NCI-H1694 (cell line): ENCODE results near the gene BMPER.

Source experiments
- DNase-seq: peaks from one replicate; lab custom pipeline; 2025; lab: John Stamatoyannopoulos, UW

Gene BMPER

DNA sequence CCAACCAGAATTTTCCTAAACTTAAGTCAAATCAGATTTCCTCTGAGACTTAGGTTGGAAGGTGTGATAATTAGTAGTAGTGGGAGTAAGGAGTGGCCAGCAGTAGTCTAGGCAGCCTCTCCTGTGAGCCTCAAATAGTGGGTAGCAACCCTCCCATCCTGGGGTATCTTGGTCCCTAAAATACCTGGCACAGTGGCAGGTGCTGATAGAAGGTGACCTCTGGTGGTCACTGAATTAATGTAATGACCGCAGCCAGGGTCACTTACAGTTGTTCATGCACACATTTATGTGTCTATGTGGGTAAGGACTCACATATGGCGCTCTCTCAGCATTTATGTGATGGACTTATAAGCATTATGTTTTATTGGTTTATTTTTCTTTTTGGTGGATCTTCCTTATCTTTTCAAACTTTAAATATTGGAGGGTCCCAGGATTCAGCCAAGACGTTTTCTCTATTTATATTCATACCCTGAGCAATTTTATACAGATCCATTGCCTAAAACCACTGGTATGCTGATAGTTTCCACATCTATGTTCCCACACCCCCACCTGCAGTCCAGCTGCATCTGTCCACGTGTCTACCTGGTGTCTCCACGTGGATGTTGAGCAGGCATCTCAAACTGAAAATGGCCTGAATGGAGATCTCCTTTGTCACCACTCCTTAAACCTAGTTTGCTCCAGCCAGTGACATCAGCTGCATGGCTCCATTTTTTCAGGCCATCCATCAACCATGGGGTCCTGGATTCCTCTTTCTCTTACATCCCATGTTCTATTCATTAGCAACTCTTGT, 18.3 kb downstream of the BMPER start:
- DNase-seq, result no peak

- DNase-seq, result no peak
Observed at GRCh38 chr7:33926535-33926934, 21.2 kb downstream of the BMPER start.

DNA sequence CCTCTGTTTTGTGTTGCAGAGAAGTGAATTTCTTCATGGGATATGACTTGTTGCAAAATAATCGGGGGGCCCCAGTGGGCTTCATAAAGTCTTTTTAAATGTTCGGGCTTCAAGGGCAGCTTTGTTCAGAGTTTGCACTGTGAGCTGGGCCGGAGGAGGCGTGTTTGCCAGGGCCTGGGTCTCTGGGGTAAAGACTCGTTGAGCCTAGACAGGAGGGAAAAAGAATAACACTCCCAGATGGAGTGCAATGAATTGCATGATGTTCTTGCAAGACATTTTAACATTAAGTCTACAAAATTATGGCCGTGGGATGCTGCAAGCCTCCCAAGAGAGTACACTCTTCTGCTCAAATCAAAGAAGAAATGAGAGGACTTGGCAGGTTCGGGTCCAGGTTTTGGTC, 23.6 kb downstream of the BMPER start:
- DNase-seq, result no peak

GRCh38 chr7:33932221-33932620, 26.9 kb downstream of the BMPER start:
- DNase-seq, result peak; percentile 40

GRCh38 chr7:33932832-33933468, 27.6 kb downstream of the BMPER start:
- peak; percentile 92 for DNase-seq

DNA sequence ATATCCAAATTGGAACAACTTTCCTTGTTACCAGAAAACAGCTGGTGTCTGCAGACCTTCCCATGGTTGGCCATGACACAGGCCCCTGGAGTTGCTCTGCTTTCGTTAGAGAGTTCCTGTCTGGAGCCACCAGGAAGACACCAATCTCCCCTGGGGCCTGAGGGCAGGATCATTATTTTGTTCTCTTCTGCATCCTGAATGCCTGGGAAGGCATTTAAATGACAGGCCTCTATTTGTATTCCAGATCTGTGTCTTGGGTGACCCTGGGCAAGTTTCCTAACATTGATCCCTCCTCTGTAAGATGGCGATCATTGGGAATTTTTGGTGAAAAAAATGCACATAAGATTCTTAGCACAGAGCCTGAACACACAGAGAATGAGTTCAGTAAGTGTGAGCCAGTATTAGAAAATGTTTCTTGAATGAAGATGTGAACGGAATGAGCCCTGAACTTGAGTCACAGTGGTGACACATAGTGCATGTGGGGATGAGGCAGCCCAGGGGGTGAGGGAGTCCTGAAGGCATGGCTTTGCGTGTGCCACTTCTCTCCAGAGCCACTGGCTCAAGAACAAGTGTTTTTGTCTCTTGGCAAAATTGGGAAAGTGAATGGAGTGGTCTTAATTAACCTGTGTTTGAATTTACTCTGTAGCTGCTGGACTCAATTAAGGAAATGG, 28.4 kb downstream of the BMPER start:
- no peak for DNase-seq

GRCh38 chr7:33934391-33934790, 29.1 kb downstream of the BMPER start:
- DNase-seq, result no peak

GRCh38 chr7:33936503-33936902, 31.2 kb downstream of the BMPER start:
- DNase-seq, result no peak

- DNase-seq, result no peak
Observed at GRCh38 chr7:33937871-33938270, 32.5 kb downstream of the BMPER start.

DNA sequence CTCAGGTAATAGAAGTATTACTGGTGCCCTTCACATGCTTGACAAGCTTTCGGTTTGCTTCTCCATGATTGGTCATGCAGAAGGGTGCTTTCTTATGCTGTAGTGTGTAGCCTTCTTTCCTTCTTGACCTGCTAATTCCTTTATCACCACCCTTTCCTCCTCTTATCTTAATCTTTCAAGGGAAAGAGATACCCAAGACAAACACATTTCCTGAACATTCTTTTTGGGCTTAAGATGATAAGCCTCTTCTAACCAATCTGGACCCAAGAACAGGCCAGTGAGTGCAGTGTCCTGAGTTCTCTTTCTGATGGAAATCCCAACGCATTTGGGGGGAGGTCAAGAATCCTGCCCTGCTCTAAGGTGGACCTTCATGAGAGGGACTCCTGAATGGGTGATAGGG, 33.8 kb downstream of the BMPER start:
- DNase-seq, result no peak

GRCh38 chr7:33940503-33940902, 35.2 kb downstream of the BMPER start:
- no peak for DNase-seq

DNA sequence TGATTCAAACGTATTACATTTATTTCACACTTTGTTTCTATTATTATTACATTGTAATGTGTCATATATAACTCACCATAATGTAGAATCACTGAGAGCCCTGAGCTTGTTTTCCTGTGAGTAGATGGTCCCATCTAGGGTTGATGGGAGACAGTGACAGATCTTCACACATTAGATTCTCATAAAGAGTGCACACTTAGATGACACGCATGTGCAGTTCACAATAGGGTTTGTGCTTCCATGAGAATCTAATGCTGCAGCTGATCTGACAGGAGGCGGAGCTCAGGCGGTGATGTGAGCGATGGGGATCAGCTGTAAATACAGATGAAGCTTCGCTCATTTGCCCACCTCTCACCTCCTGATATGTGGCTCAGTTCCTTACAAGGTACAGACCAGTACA, 36.1 kb downstream of the BMPER start:
- DNase-seq, result no peak

DNA sequence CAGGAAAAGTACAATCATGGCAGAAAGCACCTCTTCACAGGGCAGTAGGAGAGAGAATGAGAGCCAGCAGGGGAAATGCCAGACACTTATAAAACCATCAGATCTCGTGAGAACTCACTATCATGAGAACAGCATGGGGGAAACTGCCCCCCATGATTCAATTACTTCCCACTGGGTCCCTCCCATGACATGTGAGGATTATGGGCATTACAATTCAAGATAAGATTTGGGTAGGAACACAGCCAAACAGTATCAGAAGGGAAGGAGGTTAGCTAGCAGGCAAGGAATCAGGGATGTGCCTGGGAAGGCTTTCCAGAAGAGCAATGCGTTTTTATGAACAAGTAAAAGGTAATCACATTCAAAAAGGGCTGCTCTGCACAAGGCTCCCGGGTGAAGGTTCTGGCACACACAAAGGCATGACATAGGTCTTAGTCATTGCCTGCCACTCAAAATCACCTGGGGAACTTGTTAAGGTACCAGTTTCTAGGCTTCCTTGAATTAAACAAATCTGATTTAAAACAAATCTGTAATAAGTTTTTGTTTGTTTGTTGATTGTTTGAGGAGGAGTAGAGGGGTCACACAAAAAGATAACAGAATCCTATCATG, 40.9 kb downstream of the BMPER start:
- DNase-seq, result no peak

DNA sequence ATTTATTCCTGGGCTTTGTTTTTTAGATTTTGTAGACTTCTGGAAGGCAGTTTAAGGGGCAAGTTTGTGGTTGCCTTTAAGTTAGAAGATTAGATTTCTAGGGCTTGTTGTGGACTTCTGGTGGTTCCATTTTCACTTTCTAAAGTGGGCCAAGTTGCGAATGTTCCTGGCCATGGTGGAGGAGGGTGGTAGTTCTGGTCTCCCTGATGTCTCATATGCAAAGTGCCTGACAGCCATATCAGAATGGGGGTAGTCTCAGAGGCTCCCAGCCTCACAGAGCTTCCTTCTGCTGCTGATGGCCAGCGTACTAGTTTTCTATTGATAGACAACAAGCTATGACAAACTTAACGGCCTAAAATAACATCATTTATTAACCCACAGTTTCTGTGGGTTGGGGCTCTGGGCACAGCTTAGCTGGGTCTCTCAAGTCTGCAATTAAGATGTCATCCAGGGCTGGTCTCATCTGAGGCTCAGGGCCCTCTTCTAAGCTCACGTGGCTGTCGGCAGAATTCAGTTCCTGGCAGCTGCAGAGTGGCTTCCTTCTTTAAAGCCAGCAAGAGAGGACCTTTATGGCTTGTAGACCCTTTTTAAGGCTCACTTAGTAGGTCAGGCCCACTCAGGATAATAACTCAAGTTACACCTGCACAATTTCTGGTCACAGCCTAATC, 44.8 kb downstream of the BMPER start:
- DNase-seq, result no peak

DNA sequence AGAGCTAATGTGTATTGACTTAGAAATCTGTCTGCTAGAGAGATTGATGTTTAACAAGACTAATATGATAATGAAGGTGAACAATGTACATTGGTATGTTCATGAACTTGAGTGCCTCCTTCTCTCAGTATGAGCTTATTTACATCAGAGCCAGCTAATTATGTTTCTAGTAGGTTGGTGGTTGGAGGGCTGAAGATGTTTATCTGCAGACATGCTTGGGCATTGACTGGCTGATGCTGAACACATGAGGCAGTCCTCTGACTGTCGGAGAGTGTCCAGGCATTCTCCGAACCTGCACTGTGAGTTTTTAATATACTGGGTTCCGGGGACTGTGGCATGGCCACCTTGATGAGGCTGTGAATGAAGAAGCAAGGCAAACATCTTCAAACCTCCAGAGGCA, 47.5 kb downstream of the BMPER start:
- DNase-seq, result no peak

- no peak for DNase-seq
Observed at GRCh38 chr7:33958104-33958503, 52.8 kb downstream of the BMPER start.

DNA sequence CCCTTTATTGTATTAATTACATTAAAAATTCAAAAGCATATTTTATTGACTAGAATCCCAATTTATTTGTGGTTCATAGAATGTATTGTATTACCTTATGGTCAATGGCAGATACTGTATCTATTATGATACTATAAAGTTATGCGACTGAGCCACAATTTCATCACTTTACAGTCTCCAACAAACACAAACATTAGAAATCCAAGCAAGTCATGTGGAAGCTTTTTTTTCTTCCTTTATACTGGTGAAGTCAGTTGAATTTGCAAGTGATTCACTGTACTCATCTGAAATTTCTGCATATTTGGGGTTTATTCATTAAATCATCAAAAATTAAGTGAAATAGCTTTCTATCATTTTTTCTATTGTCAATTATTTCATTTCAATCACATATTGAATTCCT, 54.3 kb downstream of the BMPER start:
- no peak for DNase-seq

- DNase-seq, result no peak
Observed at GRCh38 chr7:33961948-33962347, 56.6 kb downstream of the BMPER start.

DNA sequence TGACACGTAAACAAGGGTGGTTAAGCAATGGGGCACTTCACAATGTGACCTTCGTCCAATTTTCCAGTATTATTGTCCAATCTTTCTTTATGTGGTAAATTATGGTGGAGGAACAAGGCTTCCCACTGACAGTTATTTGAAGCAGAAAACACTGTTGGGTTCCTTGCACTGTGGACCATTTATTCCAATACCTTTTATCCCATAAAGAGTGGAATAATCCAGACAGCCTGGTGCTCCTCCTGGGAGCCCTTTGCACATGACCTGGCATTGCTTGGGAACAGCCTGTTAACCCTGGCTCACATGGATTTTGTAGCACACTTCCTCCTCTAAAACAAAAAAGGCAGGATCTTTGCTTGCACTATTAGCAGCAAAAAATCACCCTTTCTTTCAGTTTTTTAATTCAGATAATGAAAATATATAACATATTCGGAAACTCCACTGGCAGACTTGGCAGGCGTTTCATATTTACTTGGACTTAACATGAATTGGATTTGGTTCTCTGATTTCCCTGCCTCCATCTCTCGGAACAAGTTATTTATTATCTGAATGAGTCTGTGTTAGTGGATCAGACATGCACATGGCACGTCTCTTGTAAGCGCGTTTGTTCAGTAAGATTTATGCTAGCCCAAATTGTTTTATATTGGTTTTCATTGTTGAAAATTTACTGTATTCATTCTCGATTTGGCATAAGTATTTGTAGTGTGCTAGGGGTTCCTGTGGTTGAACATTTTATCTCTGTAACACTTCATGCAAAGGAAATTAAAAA, 59.3 kb downstream of the BMPER start:
- no peak for DNase-seq

GRCh38 chr7:33965183-33965744, 59.9 kb downstream of the BMPER start:
- no peak for DNase-seq

DNA sequence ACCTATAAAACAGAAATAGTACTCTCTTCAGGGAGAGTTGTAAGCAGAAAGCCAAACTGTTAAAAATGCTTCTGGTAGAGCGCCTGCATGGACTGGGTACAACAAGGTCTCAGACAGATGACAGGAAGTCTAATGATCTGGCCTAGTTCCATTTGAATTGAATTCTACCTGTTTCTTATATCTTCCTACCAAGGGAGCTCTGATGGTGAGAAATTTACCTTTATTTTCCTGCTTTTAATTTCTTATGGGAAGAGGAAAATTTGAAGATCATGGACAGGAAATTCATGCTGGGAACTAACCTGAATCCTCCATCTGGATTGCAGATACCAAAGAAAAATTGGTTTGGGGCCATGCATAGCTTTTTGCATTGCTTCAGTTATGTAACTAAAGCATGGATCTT, 63.3 kb downstream of the BMPER start:
- no peak for DNase-seq
